GM23338 (cell line): ENCODE measurements around the gene PADI1. TPM values are rescaled to one million over a fixed set of nuclear protein-coding genes. Genes with fewer than 3 reads are reported as not detected.

ENCODE experiments used
- ATAC-seq: fragments of 200-7000 bp; cut with Tn5 transposase; 3 replicates; pipeline ENCODE4 v1.9.1; 2020
- DNase-seq: peaks from one replicate; pipeline ENCODE4 v3.0.0-alpha.2; 2015; ENCODE audit warnings: low spot score
- H2AFZ ChIP-seq: fragments of 200-600 bp; sonication (generic); 2 replicates; pipeline ENCODE4 v1.8.0; 2016; ENCODE audit warnings: antibody characterized with exemption, mild to moderate bottlenecking, moderate library complexity
- H3F3A ChIP-seq: fragments of 200-600 bp; sonication (generic); replicated peaks from 2 replicates; pipeline ENCODE4 v1.8.0; 2017; ENCODE audit warnings: antibody characterized with exemption, mixed run types, low read depth
- H3K27ac ChIP-seq: fragments of 200-600 bp; sonication (generic); 2 replicates; pipeline ENCODE4 v1.6.1; 2016; ENCODE audit warnings: low read depth
- H3K27me3 ChIP-seq: fragments of 200-600 bp; sonication (generic); 2 replicates; pipeline ENCODE4 v1.8.0; 2016; ENCODE audit warnings: mild to moderate bottlenecking, mixed run types, moderate library complexity; ENCODE audit not compliant: insufficient read depth
- H3K36me3 ChIP-seq: fragments of 200-600 bp; sonication (generic); 2 replicates; pipeline ENCODE4 v1.8.0; 2016; ENCODE audit warnings: mild to moderate bottlenecking; ENCODE audit not compliant: insufficient read depth
- H3K4me1 ChIP-seq: fragments of 200-600 bp; sonication (generic); 2 replicates; pipeline ENCODE4 v1.8.0; 2016; ENCODE audit warnings: mild to moderate bottlenecking, moderate library complexity; ENCODE audit not compliant: insufficient read depth
- H3K4me2 ChIP-seq: fragments of 200-600 bp; sonication (generic); 2 replicates; pipeline ENCODE4 v1.7.1; 2017; ENCODE audit warnings: mixed run types
- H3K4me3 ChIP-seq: fragments of 200-600 bp; sonication (generic); 2 replicates; pipeline ENCODE4 v1.6.1; 2016; ENCODE audit warnings: mixed run types
- H3K79me2 ChIP-seq: fragments of 200-600 bp; sonication (generic); replicated peaks from 2 replicates; pipeline ENCODE4 v1.8.0; 2017; ENCODE audit warnings: mild to moderate bottlenecking; ENCODE audit not compliant: insufficient read depth
- H3K9me2 ChIP-seq: fragments of 200-600 bp; sonication (generic); 2 replicates; pipeline ENCODE4 v1.8.0; 2017; ENCODE audit not compliant: insufficient read depth
- H4K20me1 ChIP-seq: fragments of 200-600 bp; sonication (generic); replicated peaks from 2 replicates; pipeline ENCODE4 v1.8.0; 2017; ENCODE audit warnings: mild to moderate bottlenecking; ENCODE audit not compliant: insufficient read depth
- H3K27ac Mint-ChIP-seq: 2 replicates; pipeline ENCODE4 v1.8.0; 2020; ENCODE audit warnings: inconsistent platforms, mild to moderate bottlenecking, moderate library complexity, mixed read lengths
- H3K27me3 Mint-ChIP-seq: 3 replicates; pipeline ENCODE4 v1.8.0; 2022; ENCODE audit warnings: low read depth, mild to moderate bottlenecking, moderate library complexity, mixed read lengths, inconsistent platforms; ENCODE audit not compliant: insufficient read depth, poor library complexity
- H3K36me3 Mint-ChIP-seq: 3 replicates; pipeline ENCODE4 v1.8.0; 2021; ENCODE audit warnings: low read depth, mild to moderate bottlenecking, inconsistent platforms, moderate library complexity, mixed read lengths
- H3K4me1 Mint-ChIP-seq: 3 replicates; pipeline ENCODE4 v1.8.0; 2020; ENCODE audit warnings: mild to moderate bottlenecking, inconsistent platforms, mixed read lengths
- H3K4me3 Mint-ChIP-seq: 3 replicates; pipeline ENCODE4 v1.8.0; 2021; ENCODE audit warnings: moderate library complexity, mild to moderate bottlenecking, inconsistent platforms, mixed read lengths
- H3K9me3 Mint-ChIP-seq: 3 replicates; pipeline ENCODE4 v1.8.0; 2020; ENCODE audit warnings: moderate library complexity, mild to moderate bottlenecking, inconsistent platforms, mixed read lengths
- CREB1 ChIP-seq: fragments of 250-450 bp; sonication (Bioruptor Pico); IDR thresholded peaks from 2 replicates; pipeline ENCODE4 v1.5.0; 2020; ENCODE audit warnings: low read depth, mild to moderate bottlenecking, moderate library complexity
- CTCF ChIP-seq, 2 experiments: fragments of 200-600 bp in 1 of 2; sonication (generic) in 1 of 2; conservative IDR thresholded peaks; 2 replicates each; pipeline versions ENCODE4 v1.5.1 to v1.6.1; 2016 to 2017; ENCODE audit warnings: antibody characterized with exemption in 2 of 2, low read depth in 2 of 2, mild to moderate bottlenecking in 2 of 2, moderate library complexity in 1 of 2
- ETS1 ChIP-seq: IDR thresholded peaks from 2 replicates; pipeline ENCODE4 v1.6.1; 2016; ENCODE audit warnings: antibody characterized with exemption
- EZH2 ChIP-seq: fragments of 200-600 bp; sonication (generic); IDR thresholded peaks from one replicate; pipeline ENCODE4 v1.8.0; 2017; ENCODE audit warnings: antibody characterized with exemption, mild to moderate bottlenecking, low read depth; ENCODE audit not compliant: unreplicated experiment
- EZH2phosphoT487 ChIP-seq: fragments of 200-600 bp; sonication (generic); IDR thresholded peaks from one replicate; pipeline ENCODE4 v1.8.1; 2018; ENCODE audit warnings: antibody characterized with exemption; ENCODE audit not compliant: unreplicated experiment
- JUNB ChIP-seq: IDR thresholded peaks from one replicate; pipeline ENCODE4 v1.6.1; 2016; ENCODE audit warnings: antibody characterized with exemption; ENCODE audit not compliant: unreplicated experiment
- NANOG ChIP-seq: IDR thresholded peaks from 2 replicates; pipeline ENCODE4 v1.6.1; 2016; ENCODE audit warnings: antibody characterized with exemption, borderline replicate concordance
- POLR2AphosphoS5 ChIP-seq: IDR thresholded peaks from 2 replicates; pipeline ENCODE4 v1.6.1; 2016; ENCODE audit warnings: antibody characterized with exemption, low read depth
- REST ChIP-seq: IDR thresholded peaks from one replicate; pipeline ENCODE4 v1.6.1; 2018; ENCODE audit warnings: antibody characterized with exemption; ENCODE audit not compliant: unreplicated experiment
- STAT1 ChIP-seq: IDR thresholded peaks from one replicate; pipeline ENCODE4 v1.6.1; 2016; ENCODE audit warnings: antibody characterized with exemption; ENCODE audit not compliant: unreplicated experiment
- ZNF114 ChIP-seq: fragments of 250-450 bp; sonication (Bioruptor Pico); IDR thresholded peaks from 2 replicates; pipeline ENCODE4 v1.5.0; 2020; ENCODE audit warnings: mild to moderate bottlenecking, moderate library complexity
- ZNF331 ChIP-seq: fragments of 250-450 bp; sonication (Bioruptor Pico); IDR thresholded peaks from 2 replicates; pipeline ENCODE4 v1.5.0; 2020; ENCODE audit warnings: low read depth, mild to moderate bottlenecking, moderate library complexity
- ZNF462 ChIP-seq: fragments of 250-450 bp; sonication (Bioruptor Pico); IDR thresholded peaks from 2 replicates; pipeline ENCODE4 v1.5.0; 2020; ENCODE audit warnings: mild to moderate bottlenecking, moderate library complexity
- polyA plus RNA-seq: library from polyadenylated mRNA; unstranded; fragments of >200 nt; fragmentation: Nextera tagmentation; extraction: Ambion mirVana; gene quantifications from 2 replicates; pipeline ENCODE4 v1.2.1, GENCODE V29; 2016
- total RNA-seq: library from RNA; depleted of rRNA; stranded (reverse); fragments of >200 nt; shearing (Covaris generic); gene quantifications from 2 replicates; pipeline ENCODE4 v1.2.3, GENCODE V29; 2014

The PADI1 gene
- total and polyA plus RNA-seq, 2 experiments from 2014 or later: 0.26 to 0.28 TPM

- TF ChIP-seq CREB1 (CRISPR knock-in tag) (no peak), NANOG (no peak), REST (no peak), CTCF (conservative IDR thresholded peaks at IDR 0.05; ENCODE audit: low read depth in 2 of 2) (no peak), ZNF331 (CRISPR knock-in tag) (no peak), JUNB (no peak), EZH2phosphoT487 (no peak), ETS1 (no peak), ZNF114 (CRISPR knock-in tag) (no peak), STAT1 (no peak), EZH2 (no peak), POLR2AphosphoS5 (no peak), ZNF462 (CRISPR knock-in tag) (no peak)
- H3F3A ChIP-seq: no peaks in the 10 kb centered on the region
Observed at GRCh38 chr1:17282836-17283235, 77.9 kb downstream of the PADI1 start.

More at GRCh38 chr1:17282836-17283235, 77.9 kb downstream of the PADI1 start:
- peaks cover 4% of the 10 kb centered on the region for H3K27me3 Mint-ChIP-seq
- Histone ChIP-seq H3K27me3 (no peaks in the 10 kb centered on the region), H2AFZ (no peak overlapping the region), H3K9me2 (no peaks in the 10 kb centered on the region), H3K36me3 (no peaks in the 10 kb centered on the region), H4K20me1 (no peaks in the 10 kb centered on the region), H3K4me1 (no peaks in the 10 kb centered on the region), H3K4me2 (no peak overlapping the region), H3K4me3 (no peak overlapping the region), H3K79me2 (no peaks in the 10 kb centered on the region), H3K27ac (no peak overlapping the region)
- DNase-seq (no peak), ATAC-seq (no peak)
- H3K9me3 Mint-ChIP-seq: no peaks in the 10 kb centered on the region
- H3K4me3 Mint-ChIP-seq: no peak overlapping the region
- no peaks in the 10 kb centered on the region for H3K36me3 Mint-ChIP-seq
- H3K27ac Mint-ChIP-seq: no peak overlapping the region
- H3K4me1 Mint-ChIP-seq: no peaks in the 10 kb centered on the region
